ENCODE results near the gene NSUN6. TPM values are rescaled to one million over a fixed set of nuclear protein-coding genes. Genes with fewer than 3 reads are reported as not detected.
A peak's percentile ranks its signal among the peaks of the same experiment; 100 is the strongest.

Gene NSUN6
- total RNA-seq, 1 experiment from 2014 or later, result 12.5 TPM

DNA sequence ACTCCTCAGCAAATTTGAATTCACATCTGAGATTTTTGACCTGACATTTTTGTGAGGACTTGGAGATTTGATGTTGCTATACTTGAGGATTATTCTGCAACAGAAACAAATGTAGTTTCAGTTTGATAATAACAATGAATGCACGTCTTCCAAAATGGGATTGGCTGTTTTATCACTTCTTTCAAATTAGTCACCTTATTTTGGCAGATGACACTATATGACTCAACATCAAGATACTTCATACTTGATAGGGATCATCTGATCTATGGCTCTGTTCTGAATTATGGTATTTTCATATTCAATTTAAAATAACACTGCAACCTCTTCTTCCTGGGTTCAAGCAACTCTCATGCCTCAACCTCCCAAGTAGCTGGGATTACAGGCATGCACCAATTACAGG is 32.0 kb upstream of the NSUN6 start:
- no peak overlapping the region for H3K4me3 ChIP-seq (replicated peaks in 1 of 2; ENCODE audit: low read depth in 1 of 2, low read length in 2 of 2)
- intact Hi-C loops (cut with micrococcal nuclease), result no loop called here
- H3K27me3 ChIP-seq (ENCODE audit: insufficient read depth, low read length), result no peaks in the 10 kb centered on the region
- H3K27ac ChIP-seq (ENCODE audit: low read depth, low read length), result no peak overlapping the region
- DNase-seq (ENCODE audit: low read depth, low spot score) (no peak), ATAC-seq (no peak)
- no peaks in the 10 kb centered on the region for H3K9me3 ChIP-seq (ENCODE audit: control insufficient read depth in 1 of 2, insufficient read depth in 1 of 2, low read depth in 1 of 2, low read length in 2 of 2)
- no peaks in the 10 kb centered on the region for H3K36me3 ChIP-seq (ENCODE audit: control insufficient read depth in 1 of 2, insufficient read depth in 2 of 2, low read length in 2 of 2)
- H3K9me2 ChIP-seq (ENCODE audit: insufficient read depth), result no peaks in the 10 kb centered on the region
- no peak for TF ChIP-seq TCF7L2 (IDR thresholded peaks at IDR 0.05; ENCODE audit: borderline replicate concordance, extremely low read depth, insufficient read depth, insufficient read length)
- peak; percentile 20; the same call in 1 of the 2 replicates for TF ChIP-seq FOSL1 (IDR thresholded peaks at IDR 0.05; ENCODE audit: low read depth)
- BruUV-seq (replicated peaks), result no TSS peak
- no peaks in the 10 kb centered on the region for H4K20me1 ChIP-seq (ENCODE audit: insufficient read depth)
- peaks cover 16 to 51% of the 10 kb centered on the region in 2 experiments for H3K4me1 ChIP-seq (ENCODE audit: control insufficient read depth in 1 of 2, insufficient read depth in 2 of 2, low read length in 2 of 2)
- ChIA-PET POLR2A (no interaction called here), RAD21 (ENCODE audit: low non-redundant PET in 1 of 2, low total read pairs in 2 of 2, uncharacterized antibody in 2 of 2, unreplicated experiment in 2 of 2) (no interaction called here), CTCF (no interaction called here)
- no peaks in the 10 kb centered on the region for H3K79me2 ChIP-seq (ENCODE audit: insufficient read depth, low read length)
- H3K4me2 ChIP-seq (ENCODE audit: low read length), result peak overlapping the region; percentile 60
- H3K9ac ChIP-seq (ENCODE audit: low read length), result no peak overlapping the region
- no peak overlapping the region for H2AFZ ChIP-seq (ENCODE audit: low read depth, low read length, poor library complexity, severe bottlenecking)

DNA sequence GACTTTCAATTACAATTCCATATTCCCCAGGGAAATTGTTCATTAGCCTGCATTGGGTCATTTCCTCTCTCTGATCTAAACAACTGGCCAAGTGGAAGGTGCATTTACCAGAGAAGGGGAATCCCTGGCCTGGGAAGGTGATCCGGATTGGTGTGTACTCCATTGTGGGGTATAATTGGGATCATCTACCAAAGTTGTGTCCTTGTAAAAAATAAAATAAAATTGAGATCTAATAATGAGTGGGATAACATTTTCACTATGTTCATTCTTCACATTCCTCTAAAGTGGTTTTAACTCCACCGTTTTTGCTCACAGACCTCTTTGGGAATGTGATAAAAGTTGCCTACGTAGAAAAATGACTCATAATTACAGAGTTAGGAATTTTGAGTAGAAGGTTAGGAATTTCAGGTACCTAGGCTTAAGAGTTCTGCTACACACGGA is 30.6 kb upstream of the NSUN6 start:
- BruUV-seq (replicated peaks), result no TSS peak
- no peaks in the 10 kb centered on the region for H3K27me3 ChIP-seq (ENCODE audit: insufficient read depth, low read length)
- H4K20me1 ChIP-seq (ENCODE audit: insufficient read depth), result no peaks in the 10 kb centered on the region
- no peak for DNase-seq (ENCODE audit: low read depth, low spot score)
- H3K4me2 ChIP-seq (ENCODE audit: low read length), result peak overlapping the region; percentile 60
- TF ChIP-seq FOSL1 (IDR thresholded peaks at IDR 0.05; ENCODE audit: low read depth), result peak; percentile 55
- TF ChIP-seq ZNF274 (IDR thresholded peaks at IDR 0.05; ENCODE audit: low read depth, low read length), result no peak
- TF ChIP-seq ELF1 (IDR thresholded peaks at IDR 0.05; ENCODE audit: borderline replicate concordance, low read depth), result no peak
- no peak for TF ChIP-seq EGR1 (IDR thresholded peaks at IDR 0.05; ENCODE audit: low read depth)
- peak; percentile 38 for TF ChIP-seq JUND (IDR thresholded peaks at IDR 0.05)
- no peak for TF ChIP-seq CTCF (IDR thresholded peaks at IDR 0.05 in 2 of 3, conservative IDR thresholded peaks at IDR 0.05 in 1 of 3; ENCODE audit: borderline replicate concordance in 1 of 3, insufficient read depth in 1 of 3, low read depth in 2 of 3, low read length in 2 of 3)
- TF ChIP-seq ZBTB33 (IDR thresholded peaks at IDR 0.05; ENCODE audit: extremely low read depth, insufficient replicate concordance, low read length), result no peak
- 0 out of 2 replicates have a peak, but pooled peaks have one; percentile 9 for TF ChIP-seq CEBPB (IDR thresholded peaks at IDR 0.05; ENCODE audit: low read depth)
- no peaks in the 10 kb centered on the region for H3K79me2 ChIP-seq (ENCODE audit: insufficient read depth, low read length)
- ChIA-PET POLR2A (no interaction called here), RAD21 (ENCODE audit: low non-redundant PET in 1 of 2, low total read pairs in 2 of 2, uncharacterized antibody in 2 of 2, unreplicated experiment in 2 of 2) (no interaction called here), CTCF (no interaction called here)
- H3K27ac ChIP-seq (ENCODE audit: low read depth, low read length), result peak overlapping the region; percentile 55; the same call in 1 of the 2 replicates
- no peaks in the 10 kb centered on the region for H3K9me2 ChIP-seq (ENCODE audit: insufficient read depth)
- intact Hi-C loops (cut with micrococcal nuclease), result no loop called here
- peak overlapping the region; percentile 19 for H3K9ac ChIP-seq (ENCODE audit: low read length)
- ATAC-seq, result peak; percentile 77
- peaks cover 16 to 51% of the 10 kb centered on the region in 2 experiments for H3K4me1 ChIP-seq (ENCODE audit: control insufficient read depth in 1 of 2, insufficient read depth in 2 of 2, low read length in 2 of 2)
- no peaks in the 10 kb centered on the region for H3K36me3 ChIP-seq (ENCODE audit: control insufficient read depth in 1 of 2, insufficient read depth in 2 of 2, low read length in 2 of 2)
- H3K4me3 ChIP-seq (replicated peaks in 1 of 2; ENCODE audit: low read depth in 1 of 2, low read length in 2 of 2), result peak overlapping the region in 1 of 2 experiments; percentile 0; a peak in 1 of 4 replicates
- no peaks in the 10 kb centered on the region for H3K9me3 ChIP-seq (ENCODE audit: control insufficient read depth in 1 of 2, insufficient read depth in 1 of 2, low read depth in 1 of 2, low read length in 2 of 2)
- H2AFZ ChIP-seq (ENCODE audit: low read depth, low read length, poor library complexity, severe bottlenecking), result no peak overlapping the region
